Endothelial cell of umbilical vein (primary cell): ENCODE measurements around the gene ETV4. TPM values are rescaled to one million over a fixed set of nuclear protein-coding genes. Genes with fewer than 3 reads are reported as not detected.

ENCODE experiments used
- BruUV-seq: library from RNA; stranded (reverse); fragments of 400-500 nt; replicated peaks from 2 replicates; lab custom pipeline; 2021; lab: Mats Ljungman, UMichigan
- CTCF ChIA-PET: fragments of 300-600, 350-600 bp; sonication (Branson Sonifier 250); formaldehyde crosslinking; loops from one replicate; lab custom pipeline; 2021; ENCODE audit warnings: antibody characterized with exemption, inconsistent platforms; lab: Charles Lee
- POLR2A ChIA-PET: fragments of 300-600, 350-600 bp; sonication (Branson Sonifier 250); formaldehyde crosslinking; loops from one replicate; lab custom pipeline; 2021; ENCODE audit warnings: antibody characterized with exemption, inconsistent platforms; lab: Charles Lee
- DNase-seq: peaks from one replicate; pipeline ENCODE4 v3.0.0-alpha.2; 2011; ENCODE audit warnings: low read depth, low spot score
- FAIRE-seq: peaks from 2 replicates; lab custom pipeline; 2011; peaks lifted over from hg19 to GRCh38; lab: Jason Lieb, UNC
- H2AFZ ChIP-seq: 2 replicates; pipeline ENCODE4 v1.6.0; 2012; ENCODE audit warnings: low read depth, low read length, control low read depth, inconsistent platforms
- H3K27ac ChIP-seq: 2 replicates; pipeline ENCODE4 v1.5.1; 2011; ENCODE audit warnings: low read depth, mild to moderate bottlenecking, control low read depth, low read length, moderate library complexity; ENCODE audit not compliant: insufficient read depth
- H3K27me3 ChIP-seq, 2 experiments: 2 replicates each; pipeline versions ENCODE4 v1.6.0 to v1.6.1; 2011; ENCODE audit warnings: low read length in 2 of 2, mixed read lengths in 1 of 2; ENCODE audit not compliant: control insufficient read depth in 2 of 2, insufficient read depth in 2 of 2
- H3K36me3 ChIP-seq, 2 experiments: 2 replicates in 1 of 2; 3 replicates in 1 of 2; pipeline ENCODE4 v1.5.1; 2011; ENCODE audit warnings: low read length in 2 of 2, mild to moderate bottlenecking in 1 of 2, moderate library complexity in 1 of 2; ENCODE audit not compliant: control insufficient read depth in 2 of 2, insufficient read depth in 2 of 2; ENCODE audit errors: extremely low read depth in 1 of 2
- H3K4me1 ChIP-seq: 3 replicates; pipeline ENCODE4 v1.5.1; 2011; ENCODE audit warnings: mild to moderate bottlenecking, low read length; ENCODE audit not compliant: control insufficient read depth, insufficient read depth; ENCODE audit errors: extremely low read depth
- H3K4me2 ChIP-seq: 2 replicates; pipeline ENCODE4 v1.6.1; 2011; ENCODE audit warnings: low read length, control low read depth, mixed read lengths; ENCODE audit not compliant: insufficient read depth
- H3K4me3 ChIP-seq, 3 experiments: fragments of 200-600 bp in 1 of 3; sonication (generic), shearing (Covaris generic) in 1 of 3; replicated peaks in 1 of 3; 2 replicates each; pipeline ENCODE4 v1.5.1; 2011 to 2016; ENCODE audit warnings: control low read depth in 3 of 3, low read length in 3 of 3, mild to moderate bottlenecking in 2 of 3, inconsistent platforms in 1 of 3, low read depth in 1 of 3, moderate library complexity in 1 of 3; ENCODE audit not compliant: insufficient read depth in 1 of 3
- H3K79me2 ChIP-seq: 2 replicates; pipeline ENCODE4 v1.6.0; 2012; ENCODE audit warnings: low read length, inconsistent platforms; ENCODE audit not compliant: control insufficient read depth, insufficient read depth
- H3K9ac ChIP-seq: replicated peaks from 2 replicates; pipeline ENCODE3; 2011; ENCODE audit warnings: low read length, control low read depth; ENCODE audit not compliant: insufficient read depth; ENCODE audit errors: extremely low read depth
- H3K9me1 ChIP-seq: replicated peaks from 3 replicates; pipeline ENCODE4 v1.6.0; 2011; ENCODE audit warnings: mild to moderate bottlenecking, low read length; ENCODE audit not compliant: control insufficient read depth, insufficient read depth; ENCODE audit errors: extremely low read depth
- H3K9me3 ChIP-seq: replicated peaks from 2 replicates; pipeline ENCODE4 v1.5.1; 2012; ENCODE audit warnings: low read length, inconsistent platforms; ENCODE audit not compliant: control insufficient read depth, insufficient read depth
- H4K20me1 ChIP-seq: replicated peaks from 2 replicates; pipeline ENCODE3; 2011; ENCODE audit warnings: mild to moderate bottlenecking, low read length; ENCODE audit not compliant: control insufficient read depth, insufficient read depth; ENCODE audit errors: extremely low read depth
- EZH2 ChIP-seq: IDR thresholded peaks from 2 replicates; pipeline ENCODE4 v1.6.1; 2012; ENCODE audit warnings: borderline replicate concordance, low read depth, mild to moderate bottlenecking, moderate library complexity, low read length, inconsistent platforms; ENCODE audit not compliant: severe bottlenecking
- FOS ChIP-seq: IDR thresholded peaks from 2 replicates; pipeline ENCODE4 v1.6.1; 2011; ENCODE audit warnings: mild to moderate bottlenecking, low read length, moderate library complexity, borderline replicate concordance; ENCODE audit not compliant: insufficient read depth
- GATA2 ChIP-seq: IDR thresholded peaks from 2 replicates; pipeline ENCODE4 v1.7.0; 2011; ENCODE audit warnings: low read depth, mild to moderate bottlenecking, moderate library complexity, mixed read lengths, low read length; ENCODE audit not compliant: insufficient read length, insufficient read depth
- JUN ChIP-seq: IDR thresholded peaks from 2 replicates; pipeline ENCODE4 v1.6.1; 2011; ENCODE audit warnings: borderline replicate concordance, low read depth; ENCODE audit not compliant: insufficient read length, insufficient read depth
- POLR2A ChIP-seq: IDR thresholded peaks from 2 replicates; pipeline ENCODE4 v1.6.1; 2012; ENCODE audit warnings: low read depth, mild to moderate bottlenecking, control low read depth, low read length
- POLR2AphosphoS5 ChIP-seq: IDR thresholded peaks from 2 replicates; pipeline ENCODE4 v1.6.1; 2012; ENCODE audit warnings: low read depth, mild to moderate bottlenecking, control low read depth, low read length, moderate library complexity; ENCODE audit not compliant: insufficient read depth
- dilution Hi-C: fragments of 300-500 bp; cut with MboI; formaldehyde crosslinking; loops from one replicate; pipeline ENCODE4 v1.15.0; 2019; ENCODE audit warnings: low sequenced_read_pairs; ENCODE audit not compliant: extremely low pct_ligation_motif_present
- intact Hi-C: fragments of 100-400 bp; cut with micrococcal nuclease; formaldehyde crosslinking; loops from one replicate; pipeline ENCODE4 v1.10.0; 2022
- polyA plus RNA-seq, 4 experiments: library from polyadenylated mRNA; depleted of rRNA in 3 of 4; stranded (reverse) in 3 of 4; unstranded in 1 of 4; fragments of >200 nt; gene quantifications; 2 replicates each; pipeline versions ENCODE4 v1.2.1 to v1.2.3, GENCODE V29; 2011 to 2012; ENCODE audit warnings: missing spikeins in 1 of 4
- total RNA-seq: library from RNA; stranded (reverse); gene quantifications from 2 replicates; pipeline ENCODE4 v1.2.3, GENCODE V29; 2021
- TF ChIP-seq, protein P1 (sequence below), 2 donors: IDR thresholded peaks; 1 replicate in 1 of 2; 2 replicates in 1 of 2; pipeline ENCODE4 v1.5.1; 2011; ENCODE audit warnings: low read length in 2 of 2, mild to moderate bottlenecking in 2 of 2, moderate library complexity in 2 of 2, control low read depth in 1 of 2, inconsistent platforms in 1 of 2, low read depth in 1 of 2; ENCODE audit not compliant: insufficient read depth in 1 of 2; ENCODE audit errors: extremely low read depth in 1 of 2
- TF ChIP-seq, protein P2 (sequence below): IDR thresholded peaks from 2 replicates; pipeline ENCODE4 v1.6.1; 2011; ENCODE audit not compliant: insufficient read depth, insufficient read length

ETV4 gene
- total and polyA plus RNA-seq, 2 donors (not counting 3 experiments of a cell fraction or from before 2014, with no cell fraction given): 7.3 to 32.2 TPM

DNA sequence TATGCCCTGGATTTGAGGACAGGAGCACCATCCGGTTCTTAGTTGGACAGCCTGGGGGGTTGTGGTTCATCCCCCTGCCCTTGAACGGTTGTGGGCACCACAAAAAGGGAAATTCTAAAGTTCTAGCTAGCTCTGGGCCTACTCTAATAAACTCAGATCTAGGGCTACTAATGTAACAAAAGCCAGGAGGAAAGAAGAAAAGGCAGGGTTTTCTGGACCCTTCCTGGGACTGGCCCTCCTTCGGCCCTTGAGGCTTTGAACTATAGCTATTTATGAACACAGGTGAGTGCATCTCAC lies 15.1 kb downstream of the ETV4 start:
- Histone ChIP-seq H3K27me3 (no peaks in the 10 kb centered on the region), H2AFZ (peak overlapping the region; percentile 32), H3K4me3 (no peak overlapping the region), H3K4me1 (peaks cover 24% of the 10 kb centered on the region), H3K36me3 (peaks cover 0 to 4% of the 10 kb centered on the region in 2 experiments), H3K4me2 (peak overlapping the region; percentile 52), H3K9me3 (no peaks in the 10 kb centered on the region), H3K9ac (peak overlapping the region; percentile 47), H3K27ac (peak overlapping the region; percentile 83), H3K9me1 (no peaks in the 10 kb centered on the region), H3K79me2 (no peaks in the 10 kb centered on the region), H4K20me1 (no peaks in the 10 kb centered on the region)
- ChIA-PET CTCF (interaction anchor here (1.3 to 2.1 kb wide), 6 partner anchors 11 to 143 kb away, joined by 3 to 12 read pairs (median 8); partner anchors contain the start of gene ETV4), POLR2A (interaction anchor here (0.7 to 1.1 kb wide), 3 partner anchors 13 to 170 kb away, joined by 3 to 6 read pairs (median 4); no protein-coding TSS in a partner anchor)
- intact Hi-C loops: no loop called here
- no peak for DNase-seq
- dilution Hi-C loops: no loop called here
- TSS peak; percentile 40 for BruUV-seq
- FAIRE-seq: no peak
- TF ChIP-seq, protein P1, sequence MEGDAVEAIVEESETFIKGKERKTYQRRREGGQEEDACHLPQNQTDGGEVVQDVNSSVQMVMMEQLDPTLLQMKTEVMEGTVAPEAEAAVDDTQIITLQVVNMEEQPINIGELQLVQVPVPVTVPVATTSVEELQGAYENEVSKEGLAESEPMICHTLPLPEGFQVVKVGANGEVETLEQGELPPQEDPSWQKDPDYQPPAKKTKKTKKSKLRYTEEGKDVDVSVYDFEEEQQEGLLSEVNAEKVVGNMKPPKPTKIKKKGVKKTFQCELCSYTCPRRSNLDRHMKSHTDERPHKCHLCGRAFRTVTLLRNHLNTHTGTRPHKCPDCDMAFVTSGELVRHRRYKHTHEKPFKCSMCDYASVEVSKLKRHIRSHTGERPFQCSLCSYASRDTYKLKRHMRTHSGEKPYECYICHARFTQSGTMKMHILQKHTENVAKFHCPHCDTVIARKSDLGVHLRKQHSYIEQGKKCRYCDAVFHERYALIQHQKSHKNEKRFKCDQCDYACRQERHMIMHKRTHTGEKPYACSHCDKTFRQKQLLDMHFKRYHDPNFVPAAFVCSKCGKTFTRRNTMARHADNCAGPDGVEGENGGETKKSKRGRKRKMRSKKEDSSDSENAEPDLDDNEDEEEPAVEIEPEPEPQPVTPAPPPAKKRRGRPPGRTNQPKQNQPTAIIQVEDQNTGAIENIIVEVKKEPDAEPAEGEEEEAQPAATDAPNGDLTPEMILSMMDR (IDR thresholded peaks at IDR 0.05; ENCODE audit: extremely low read depth in 1 of 2, insufficient read depth in 1 of 2, low read depth in 1 of 2, low read length in 2 of 2): no peak
- TF ChIP-seq POLR2AphosphoS5 (no peak), POLR2A (no peak), GATA2 (no peak), JUN (no peak), FOS (no peak), EZH2 (no peak)
- TF ChIP-seq, protein P2, sequence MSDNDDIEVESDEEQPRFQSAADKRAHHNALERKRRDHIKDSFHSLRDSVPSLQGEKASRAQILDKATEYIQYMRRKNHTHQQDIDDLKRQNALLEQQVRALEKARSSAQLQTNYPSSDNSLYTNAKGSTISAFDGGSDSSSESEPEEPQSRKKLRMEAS: no peak
